OCI-LY3 (cell line): ENCODE measurements around the gene GGPS1.
"Not testable (repeated sequence)": the region's sequence is repeated elsewhere in the genome, so short reads cannot be mapped to it uniquely, and the experiment has no call there.

ENCODE experiments used
- H2AFZ ChIP-seq: fragments of 200-600, 300-600 bp; shearing (Covaris generic); 2 replicates; pipeline ENCODE4 v1.6.0; 2014; ENCODE audit warnings: antibody characterized with exemption, low read depth, low read length
- H3K27ac ChIP-seq: fragments of 200-600, 300-600 bp; sonication (generic); 2 replicates; pipeline ENCODE4 v1.5.1; 2014; ENCODE audit warnings: mild to moderate bottlenecking, low read length, moderate library complexity, mixed read lengths
- H3K27me3 ChIP-seq: fragments of 200-600, 300-600 bp; sonication (generic); 2 replicates; pipeline ENCODE4 v1.6.1; 2014; ENCODE audit warnings: low read depth, low read length, mixed read lengths
- H3K36me3 ChIP-seq: fragments of 200-600, 300-600 bp; sonication (generic); replicated peaks from 2 replicates; pipeline ENCODE3; 2014; ENCODE audit warnings: low read depth, low read length, mixed read lengths
- H3K4me1 ChIP-seq: fragments of 300-600, 200-600 bp; sonication (generic); 2 replicates; pipeline ENCODE4 v1.6.1; 2014; ENCODE audit warnings: low read length, mixed read lengths
- H3K4me2 ChIP-seq: fragments of 200-600, 300-600 bp; sonication (generic); 2 replicates; pipeline ENCODE4 v1.6.1; 2014; ENCODE audit warnings: low read length, mixed read lengths
- H3K4me3 ChIP-seq: fragments of 300-600, 200-600 bp; sonication (generic); 2 replicates; pipeline ENCODE4 v1.5.1; 2014; ENCODE audit warnings: antibody characterized with exemption, mild to moderate bottlenecking, low read length, moderate library complexity
- H3K79me2 ChIP-seq: fragments of 300-600, 200-600 bp; shearing (Covaris generic); 2 replicates; pipeline ENCODE4 v1.6.1; 2014; ENCODE audit warnings: mild to moderate bottlenecking, low read length, mixed read lengths
- H3K9ac ChIP-seq: fragments of 300-600, 200-600 bp; shearing (Covaris generic); 2 replicates; pipeline ENCODE4 v1.6.0; 2014; ENCODE audit warnings: mild to moderate bottlenecking, low read length, moderate library complexity
- H3K9me3 ChIP-seq: fragments of 200-600, 300-600 bp; shearing (Covaris generic); 2 replicates; pipeline ENCODE4 v1.6.1; 2014; ENCODE audit warnings: low read length, mixed read lengths; ENCODE audit not compliant: insufficient read depth
- H4K20me1 ChIP-seq: fragments of 200-600, 300-600 bp; sonication (generic); 2 replicates; pipeline ENCODE4 v1.6.1; 2016; ENCODE audit warnings: low read length, mixed read lengths; ENCODE audit not compliant: insufficient read depth
- EZH2phosphoT487 ChIP-seq: fragments of 200-600 bp; shearing (Covaris generic); IDR thresholded peaks from 2 replicates; pipeline ENCODE4 v1.6.1; 2018; ENCODE audit warnings: antibody characterized with exemption, mixed run types, low read depth
- TF ChIP-seq, protein P1 (sequence below): fragments of 200-600, 300-600 bp; sonication (generic); IDR thresholded peaks from 2 replicates; pipeline ENCODE4 v1.5.1; 2014; ENCODE audit warnings: antibody characterized with exemption, low read length, low read depth

Gene GGPS1

DNA sequence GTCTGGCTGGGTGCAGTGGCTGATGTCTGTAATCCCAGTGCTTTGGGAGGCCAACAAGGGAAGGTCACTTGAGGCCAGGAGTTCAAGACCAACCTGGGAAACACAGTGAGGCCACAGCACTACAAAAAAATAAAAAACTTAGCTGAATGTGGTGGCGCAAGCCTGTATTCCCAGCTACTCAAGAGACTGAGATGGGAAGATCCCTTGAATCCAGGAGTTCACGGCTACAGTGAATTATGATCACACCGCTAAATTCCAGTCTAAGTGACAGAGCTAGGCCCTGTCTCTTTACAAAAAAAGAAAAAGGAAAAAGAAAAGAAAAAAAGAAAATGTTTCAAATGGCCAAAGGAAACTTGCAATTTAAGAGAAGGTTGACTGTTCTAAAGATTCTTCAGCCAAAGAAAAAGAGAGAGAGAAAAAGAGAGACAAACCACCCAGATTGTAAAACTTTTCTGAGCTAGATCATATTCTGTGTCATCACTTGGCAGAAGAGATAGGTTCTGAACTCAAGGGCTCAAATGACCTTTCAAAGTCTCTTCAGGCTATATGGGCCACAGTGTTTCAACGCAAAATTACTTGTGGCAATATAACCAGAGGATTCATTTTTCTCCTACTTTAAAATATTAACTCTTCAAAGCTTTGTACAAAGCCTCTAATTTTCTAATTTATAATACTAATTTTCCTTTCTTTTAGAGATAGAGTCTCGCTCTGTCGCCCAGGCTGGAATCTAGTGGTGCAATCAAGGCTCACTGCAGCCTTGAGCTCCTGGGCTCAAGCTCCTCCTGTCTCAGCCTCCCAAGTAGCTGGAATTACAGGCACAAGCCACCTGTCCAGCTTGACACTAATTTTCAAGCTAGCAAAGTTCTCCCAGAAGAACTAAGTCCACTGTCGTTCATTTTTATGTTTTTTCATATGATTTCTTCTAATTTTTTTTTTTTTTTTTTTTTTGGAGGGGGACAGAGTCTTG is 20.9 kb upstream of the GGPS1 start:
- TF ChIP-seq, protein P1, sequence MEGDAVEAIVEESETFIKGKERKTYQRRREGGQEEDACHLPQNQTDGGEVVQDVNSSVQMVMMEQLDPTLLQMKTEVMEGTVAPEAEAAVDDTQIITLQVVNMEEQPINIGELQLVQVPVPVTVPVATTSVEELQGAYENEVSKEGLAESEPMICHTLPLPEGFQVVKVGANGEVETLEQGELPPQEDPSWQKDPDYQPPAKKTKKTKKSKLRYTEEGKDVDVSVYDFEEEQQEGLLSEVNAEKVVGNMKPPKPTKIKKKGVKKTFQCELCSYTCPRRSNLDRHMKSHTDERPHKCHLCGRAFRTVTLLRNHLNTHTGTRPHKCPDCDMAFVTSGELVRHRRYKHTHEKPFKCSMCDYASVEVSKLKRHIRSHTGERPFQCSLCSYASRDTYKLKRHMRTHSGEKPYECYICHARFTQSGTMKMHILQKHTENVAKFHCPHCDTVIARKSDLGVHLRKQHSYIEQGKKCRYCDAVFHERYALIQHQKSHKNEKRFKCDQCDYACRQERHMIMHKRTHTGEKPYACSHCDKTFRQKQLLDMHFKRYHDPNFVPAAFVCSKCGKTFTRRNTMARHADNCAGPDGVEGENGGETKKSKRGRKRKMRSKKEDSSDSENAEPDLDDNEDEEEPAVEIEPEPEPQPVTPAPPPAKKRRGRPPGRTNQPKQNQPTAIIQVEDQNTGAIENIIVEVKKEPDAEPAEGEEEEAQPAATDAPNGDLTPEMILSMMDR: no peak
- no peak for TF ChIP-seq EZH2phosphoT487
- H3K9me3 ChIP-seq: no peaks in the 10 kb centered on the region
- H3K36me3 ChIP-seq: peaks cover 22% of the 10 kb centered on the region
- H3K4me1 ChIP-seq: peaks cover 5% of the 10 kb centered on the region; the same call in 1 of the 2 replicates
- no peak overlapping the region for H2AFZ ChIP-seq
- no peak overlapping the region for H3K27ac ChIP-seq
- no peak overlapping the region for H3K4me2 ChIP-seq
- no peak overlapping the region for H3K4me3 ChIP-seq
- H3K79me2 ChIP-seq: peaks cover 80% of the 10 kb centered on the region
- H3K27me3 ChIP-seq: no peaks in the 10 kb centered on the region
- peaks cover 74% of the 10 kb centered on the region for H4K20me1 ChIP-seq
- no peak overlapping the region for H3K9ac ChIP-seq

DNA sequence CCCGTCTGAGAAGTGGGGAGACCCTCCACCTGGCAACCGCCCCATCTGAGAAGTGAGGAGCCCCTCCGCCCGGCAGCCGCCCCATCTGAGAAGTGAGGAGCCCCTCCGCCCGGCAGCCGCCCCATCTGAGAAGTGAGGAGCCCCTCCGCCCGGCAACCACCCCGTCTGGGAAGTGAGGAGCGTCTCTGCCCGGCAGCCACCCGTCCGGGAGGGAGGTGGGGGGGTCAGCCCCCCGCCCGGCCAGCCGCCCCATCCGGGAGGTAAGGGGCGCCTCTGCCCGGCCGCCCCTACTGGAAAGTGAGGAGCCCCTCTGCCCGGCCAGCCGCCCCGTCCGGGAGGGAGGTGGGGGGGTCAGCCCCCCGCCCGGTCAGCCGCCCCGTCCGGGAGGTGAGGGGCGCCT is 19.2 kb upstream of the GGPS1 start:
- not testable (repeated sequence) for H3K4me2 ChIP-seq, H3K9me3 ChIP-seq, H3K27ac ChIP-seq, H3K4me3 ChIP-seq, H2AFZ ChIP-seq, H3K4me1 ChIP-seq, H3K9ac ChIP-seq, H3K27me3 ChIP-seq
- H4K20me1 ChIP-seq: peaks cover 75% of the 10 kb centered on the region
- peaks cover 25% of the 10 kb centered on the region for H3K36me3 ChIP-seq
- peaks cover 81% of the 10 kb centered on the region for H3K79me2 ChIP-seq

DNA sequence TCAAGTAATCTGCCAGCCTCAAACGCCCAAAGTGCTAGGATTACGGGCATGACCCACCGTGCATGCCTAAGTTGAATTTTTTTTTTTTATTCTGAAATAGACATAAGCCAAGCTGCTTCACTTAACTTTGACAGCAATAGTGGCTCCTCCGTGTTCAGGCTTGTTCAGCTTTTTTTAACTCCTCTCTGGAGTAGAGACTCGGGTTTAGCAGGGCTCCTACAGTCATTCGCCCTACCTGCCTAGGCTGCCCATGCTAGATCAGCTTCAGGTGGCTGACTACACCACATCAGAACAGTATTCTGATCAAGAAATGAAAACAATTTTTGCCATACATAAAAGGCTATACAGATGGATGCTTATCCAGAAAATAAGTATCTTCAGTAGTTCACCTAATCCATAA is 15.1 kb upstream of the GGPS1 start:
- Histone ChIP-seq H3K4me3 (no peak overlapping the region), H2AFZ (no peak overlapping the region), H3K27me3 (no peaks in the 10 kb centered on the region), H3K36me3 (peaks cover 22% of the 10 kb centered on the region), H3K79me2 (peaks cover 80% of the 10 kb centered on the region), H3K4me2 (no peak overlapping the region), H3K27ac (no peak overlapping the region), H3K4me1 (peaks cover 9% of the 10 kb centered on the region), H3K9ac (no peak overlapping the region), H3K9me3 (no peaks in the 10 kb centered on the region), H4K20me1 (peaks cover 66% of the 10 kb centered on the region)
- TF ChIP-seq, protein P1: no peak

DNA sequence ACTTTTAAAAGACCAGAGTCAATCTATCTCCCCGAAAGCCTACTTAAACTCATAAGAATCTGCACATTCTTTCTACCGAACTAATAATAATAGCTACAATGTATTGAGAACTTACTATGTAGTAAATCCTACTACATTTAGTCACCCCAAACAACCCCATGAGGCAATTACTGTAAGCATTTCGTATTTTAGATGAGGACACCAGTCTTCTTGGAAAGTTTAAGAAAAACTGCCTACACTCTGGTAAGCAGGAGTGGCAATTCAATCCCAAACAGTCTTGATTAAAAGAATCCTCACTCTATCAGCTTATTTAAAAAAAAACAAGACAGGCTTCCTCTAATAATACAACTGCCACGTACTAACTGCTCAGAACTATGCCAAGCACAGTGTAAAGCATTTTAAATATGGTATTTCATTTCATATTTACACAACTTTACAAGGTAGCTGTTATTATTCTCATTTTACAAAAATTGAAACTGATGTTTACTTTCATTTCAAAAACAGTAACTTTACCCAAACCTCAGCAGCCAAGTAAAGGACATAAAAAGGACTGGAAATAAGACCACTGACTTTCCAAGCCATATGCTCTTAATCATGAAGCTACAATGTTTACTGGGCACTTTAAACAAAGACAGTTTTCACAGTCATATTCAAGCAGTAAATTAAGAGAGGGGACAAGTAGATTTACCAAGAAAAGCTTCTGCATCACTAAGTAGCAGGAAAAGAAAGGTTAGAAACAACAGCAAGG is 14.3 kb upstream of the GGPS1 start:
- peaks cover 9% of the 10 kb centered on the region for H3K4me1 ChIP-seq
- H3K27me3 ChIP-seq: no peaks in the 10 kb centered on the region
- no peak overlapping the region for H3K27ac ChIP-seq
- H3K36me3 ChIP-seq: peaks cover 30% of the 10 kb centered on the region
- no peaks in the 10 kb centered on the region for H3K9me3 ChIP-seq
- H2AFZ ChIP-seq: no peak overlapping the region
- H3K79me2 ChIP-seq: peaks cover 89% of the 10 kb centered on the region
- TF ChIP-seq, protein P1: no peak
- no peak for TF ChIP-seq EZH2phosphoT487
- H4K20me1 ChIP-seq: peaks cover 75% of the 10 kb centered on the region
- H3K9ac ChIP-seq: no peak overlapping the region
- H3K4me2 ChIP-seq: no peak overlapping the region
- no peak overlapping the region for H3K4me3 ChIP-seq
